COLO829 (cell line): ENCODE measurements around the gene ZNF385A.
"Not testable (repeated sequence)": the region's sequence is repeated elsewhere in the genome, so short reads cannot be mapped to it uniquely, and the experiment has no call there.

Source experiments
- DNase-seq: peaks from one replicate; pipeline ENCODE4 v3.0.0; 2012; ENCODE audit warnings: low spot score

Gene ZNF385A

GRCh38 chr12:54355104-54355815, 29.3 kb downstream of the ZNF385A start:
- no peak for DNase-seq

- not testable (repeated sequence) for DNase-seq
Measured at GRCh38 chr12:54354271-54354670, 30.3 kb downstream of the ZNF385A start.

GRCh38 chr12:54352891-54353874, 31.4 kb downstream of the ZNF385A start:
- no peak for DNase-seq

DNA sequence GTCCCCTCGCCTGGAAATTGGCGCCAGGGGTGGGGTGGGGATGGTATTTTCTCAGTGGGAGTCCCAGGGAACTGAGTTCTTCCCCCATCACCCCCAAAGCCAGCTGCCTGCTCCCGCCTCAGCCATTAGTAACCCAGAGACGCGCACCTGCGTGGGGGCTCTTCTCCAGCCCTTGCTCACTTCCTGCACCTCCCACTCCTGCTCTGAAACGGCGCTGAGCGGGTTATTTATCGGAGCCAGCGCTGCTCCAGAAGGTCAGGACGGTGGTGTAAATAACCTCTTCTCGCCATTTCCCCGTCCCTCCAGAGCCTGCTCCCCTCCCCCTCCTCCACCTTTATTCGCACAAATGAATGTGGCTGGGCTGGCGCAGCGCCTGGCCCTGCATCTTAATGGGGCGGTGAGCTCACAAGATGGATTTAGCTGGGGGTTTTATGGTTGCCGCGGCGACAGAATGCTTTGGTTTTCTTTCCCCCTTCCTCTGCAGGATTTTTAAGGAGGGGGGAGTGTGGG, 32.5 kb downstream of the ZNF385A start:
- no peak for DNase-seq

GRCh38 chr12:54351341-54351740, 33.2 kb downstream of the ZNF385A start:
- no peak for DNase-seq

DNA sequence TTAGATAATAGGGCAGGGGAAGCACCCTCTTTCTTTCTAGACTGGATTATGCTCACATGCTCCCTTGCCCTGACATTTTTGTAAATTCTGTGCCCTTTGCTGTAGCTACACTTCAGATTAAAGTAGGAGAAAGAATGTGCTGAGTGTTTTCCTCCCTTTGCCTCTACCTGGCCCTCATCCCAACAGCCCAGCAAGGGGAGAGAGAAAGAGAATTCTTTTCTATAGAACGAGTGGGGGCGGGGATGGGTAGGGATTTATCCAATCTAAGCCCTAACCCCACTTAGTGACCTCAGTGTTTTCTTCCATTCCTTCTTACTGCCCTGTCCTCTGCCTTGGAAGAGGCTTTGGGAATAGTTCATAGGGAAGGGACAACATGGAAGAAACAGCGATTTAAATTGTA, 33.8 kb downstream of the ZNF385A start:
- DNase-seq, result no peak

DNA sequence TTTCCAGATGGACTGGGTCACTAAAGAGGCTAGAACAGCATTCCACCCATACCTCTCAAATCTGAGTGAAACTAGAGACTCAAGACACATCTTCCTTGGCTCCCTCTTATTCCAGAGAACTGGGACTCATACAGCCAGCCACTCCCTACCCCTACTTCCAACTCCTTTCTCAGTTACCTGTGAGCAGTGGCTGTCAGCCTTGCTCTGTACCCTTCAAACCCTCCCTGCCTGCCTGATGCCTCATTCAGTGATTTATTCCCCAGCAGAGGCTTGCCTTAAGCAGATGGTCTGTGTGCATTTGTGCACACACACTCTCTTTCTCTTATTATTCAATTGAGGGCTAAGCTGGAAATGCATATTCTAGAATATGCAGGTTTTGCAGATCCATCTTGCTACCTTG, 34.9 kb downstream of the ZNF385A start:
- no peak for DNase-seq

GRCh38 chr12:54349036-54349435, 35.5 kb downstream of the ZNF385A start:
- DNase-seq, result no peak

DNA sequence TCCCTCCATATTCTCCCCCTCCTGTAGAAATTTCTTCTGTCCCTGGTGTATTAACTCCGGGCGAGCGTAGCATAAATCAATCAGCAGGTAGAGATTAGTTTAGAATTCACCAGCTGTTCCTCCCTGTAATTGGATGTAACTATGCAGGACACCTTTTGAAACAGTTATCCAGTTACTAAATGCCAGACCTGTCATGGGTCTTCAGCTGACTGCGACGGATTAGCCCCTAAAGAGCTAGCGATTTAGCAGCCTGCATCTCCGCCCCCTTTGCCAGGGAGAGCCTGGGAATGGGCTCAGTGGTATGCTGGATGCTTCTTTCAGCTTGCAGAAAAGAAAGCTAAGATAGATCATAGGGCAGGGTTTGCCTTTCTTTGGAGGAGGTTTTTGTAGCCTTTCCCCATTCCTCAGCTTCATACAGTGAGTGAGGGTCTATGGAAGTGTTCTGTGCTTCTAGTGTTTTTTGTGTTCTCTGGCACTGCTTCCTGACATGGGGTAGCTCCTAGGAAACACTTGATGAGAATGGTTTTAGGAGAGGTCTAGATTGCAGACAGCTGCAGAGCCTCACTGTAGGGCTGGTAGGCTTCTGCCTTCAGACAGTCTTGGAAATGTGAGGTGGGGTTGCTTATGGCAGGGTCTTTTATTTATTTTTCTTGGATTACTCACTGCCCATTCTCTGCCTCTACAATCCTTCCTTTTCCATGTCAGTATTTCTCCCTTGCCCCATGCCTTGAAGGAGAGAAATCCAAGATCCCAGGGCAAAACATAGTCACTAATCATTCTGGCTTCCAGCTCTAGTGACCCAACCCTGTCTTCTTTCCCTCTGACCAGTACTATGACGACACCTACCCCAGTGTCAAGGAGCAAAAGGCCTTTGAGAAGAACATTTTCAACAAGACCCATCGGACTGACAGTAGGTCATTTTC, 42.9 kb downstream of the ZNF385A start:
- DNase-seq, result no peak

- no peak for DNase-seq
Measured at GRCh38 chr12:54340846-54341245, 43.7 kb downstream of the ZNF385A start.

GRCh38 chr12:54338698-54339296, 45.7 kb downstream of the ZNF385A start:
- no peak for DNase-seq

DNA sequence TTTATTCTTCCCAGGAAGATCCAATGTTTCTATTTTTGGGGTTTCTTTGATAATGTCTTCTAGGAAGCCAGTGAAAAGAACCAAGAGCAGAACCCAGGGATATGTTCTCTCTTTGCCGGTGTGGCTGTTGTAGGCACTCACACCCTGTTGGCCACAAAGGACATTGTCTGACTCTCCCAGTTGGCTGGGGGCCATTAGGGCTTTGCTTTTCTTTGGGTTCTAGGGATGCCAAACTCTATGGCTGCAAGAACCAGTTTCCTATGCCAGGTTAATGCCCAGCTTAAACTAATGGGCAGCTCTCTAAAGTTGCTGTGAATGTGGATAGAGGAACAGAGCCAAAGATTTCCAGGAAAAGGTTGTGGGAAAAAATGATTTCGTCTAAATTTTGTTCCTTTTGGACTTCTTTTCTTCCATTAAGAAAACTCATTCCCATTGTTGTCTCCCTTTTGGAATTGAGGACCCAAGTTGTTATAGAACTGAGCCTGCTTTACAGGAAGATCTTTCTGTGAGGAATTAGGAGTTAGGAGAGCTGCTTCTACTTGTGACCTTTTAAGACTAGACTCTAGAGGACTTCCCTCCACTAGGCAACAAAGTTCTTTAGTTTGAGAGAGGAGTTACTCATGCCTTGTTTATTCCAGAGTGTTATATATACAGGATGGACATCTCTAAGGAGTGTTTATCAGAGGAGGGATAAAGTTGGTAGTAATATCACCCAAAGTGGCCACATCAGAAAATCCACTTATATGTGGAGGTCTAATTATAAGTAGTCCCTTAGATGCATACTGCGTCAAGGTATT, 46.5 kb downstream of the ZNF385A start:
- no peak for DNase-seq

- DNase-seq, result no peak
Measured at GRCh38 chr12:54337280-54337842, 47.2 kb downstream of the ZNF385A start.

- no peak for DNase-seq
Measured at GRCh38 chr12:54333420-54334034, 51.0 kb downstream of the ZNF385A start.

DNA sequence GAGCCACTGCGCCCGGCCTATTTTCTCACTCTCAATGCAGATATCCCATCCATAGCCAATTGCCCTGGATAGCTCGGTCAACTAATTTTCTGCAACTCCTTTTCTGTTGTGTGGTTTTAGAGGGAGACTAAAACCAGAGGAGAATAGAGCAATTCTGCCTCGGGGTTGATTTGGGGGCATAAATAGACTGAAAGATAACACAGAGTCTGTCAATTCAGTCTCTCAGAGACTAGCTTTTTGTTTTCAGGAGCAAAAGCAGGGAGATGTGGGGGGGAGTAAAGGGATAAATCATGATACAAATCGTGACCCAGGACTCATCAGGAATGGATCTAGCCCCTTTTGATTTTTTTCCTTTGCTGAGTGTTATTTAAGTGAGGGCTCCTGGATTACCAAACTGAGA, 53.1 kb downstream of the ZNF385A start:
- peak; percentile 85 for DNase-seq

- DNase-seq, result no peak
Measured at GRCh38 chr12:54330442-54330841, 54.1 kb downstream of the ZNF385A start.

DNA sequence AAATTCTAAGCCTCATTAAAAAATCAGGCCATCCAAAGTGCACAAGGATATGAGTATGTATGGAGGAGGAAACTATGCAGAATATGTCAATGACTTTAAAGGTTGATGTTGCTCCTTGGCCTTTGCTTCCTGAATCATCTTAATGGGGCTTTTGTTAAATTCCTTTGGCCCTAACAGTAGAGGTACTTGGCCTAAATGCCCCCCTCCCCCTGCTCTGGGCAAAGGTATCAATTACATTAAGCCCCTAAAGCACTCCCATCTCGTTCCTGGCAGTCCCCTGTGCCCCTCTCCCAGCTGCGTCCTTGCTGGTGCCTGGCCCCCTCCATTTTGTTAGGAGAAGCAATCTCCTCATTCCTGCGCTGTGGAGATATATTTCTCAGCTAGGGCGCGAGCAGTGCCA, 54.8 kb downstream of the ZNF385A start:
- DNase-seq, result peak; percentile 63

GRCh38 chr12:54328595-54329337, 55.8 kb downstream of the ZNF385A start:
- DNase-seq, result no peak
